PC-3 (cell line): ENCODE results near the gene SELPLG. TPM values are rescaled to one million over a fixed set of nuclear protein-coding genes. Genes with fewer than 3 reads are reported as not detected.

Experiments
- ATAC-seq: fragments of 200-7000 bp; cut with Tn5 transposase; 2 replicates; pipeline ENCODE4 v1.9.1; 2020; ENCODE audit warnings: mild to moderate bottlenecking, moderate library complexity
- BruUV-seq: library from RNA; stranded (reverse); fragments of 400-500 nt; replicated peaks from 2 replicates; lab custom pipeline; 2021; lab: Mats Ljungman, UMichigan
- CTCF ChIA-PET: fragments of 300-600 bp; sonication (Branson Sonifier 250); formaldehyde crosslinking; loops from one replicate; lab custom pipeline; 2022; ENCODE audit warnings: antibody characterized with exemption; lab: Charles Lee
- POLR2A ChIA-PET: fragments of 300-600 bp; sonication (Branson Sonifier 250); formaldehyde crosslinking; loops from one replicate; lab custom pipeline; 2022; ENCODE audit warnings: antibody characterized with exemption; ENCODE audit not compliant: unreplicated experiment; lab: Charles Lee
- DNase-seq: peaks from one replicate; pipeline ENCODE4 v3.0.0-alpha.2; 2015
- H2AFZ ChIP-seq: fragments of 300-600 bp; sonication (generic); 2 replicates; pipeline ENCODE4 v1.6.0; 2016; ENCODE audit warnings: antibody characterized with exemption, low read length
- H3F3A ChIP-seq: fragments of 300-600 bp; sonication (generic); one replicate; pipeline ENCODE4 v1.6.0; 2017; ENCODE audit warnings: antibody characterized with exemption, low read length, control low read depth, mild to moderate bottlenecking; ENCODE audit not compliant: unreplicated experiment
- H3K27ac ChIP-seq: fragments of 300-600 bp; sonication (generic); 2 replicates; pipeline ENCODE4 v1.5.1; 2016; ENCODE audit warnings: mild to moderate bottlenecking, low read length
- H3K27me3 ChIP-seq: fragments of 300-600 bp; sonication (generic); 2 replicates; pipeline ENCODE4 v1.6.1; 2016; ENCODE audit warnings: low read length, mixed read lengths
- H3K36me3 ChIP-seq: fragments of 300-600 bp; sonication (generic); 2 replicates; pipeline ENCODE4 v1.6.1; 2016; ENCODE audit warnings: low read depth, mixed run types, low read length, mixed read lengths
- H3K4me1 ChIP-seq: fragments of 300-600 bp; sonication (generic); 2 replicates; pipeline ENCODE4 v1.5.1; 2016; ENCODE audit warnings: low read length; ENCODE audit not compliant: insufficient read depth
- H3K4me2 ChIP-seq: fragments of 300-600 bp; sonication (generic); 2 replicates; pipeline ENCODE4 v1.6.0; 2016; ENCODE audit warnings: low read length
- H3K4me3 ChIP-seq: fragments of 300-600 bp; sonication (generic); 2 replicates; pipeline ENCODE4 v1.5.1; 2016; ENCODE audit warnings: mild to moderate bottlenecking, low read length, mixed read lengths
- H3K79me2 ChIP-seq: fragments of 300-600 bp; sonication (generic); 2 replicates; pipeline ENCODE4 v1.6.1; 2017; ENCODE audit warnings: low read length, mixed read lengths
- H3K9ac ChIP-seq: fragments of 300-600 bp; sonication (generic); 2 replicates; pipeline ENCODE4 v1.6.0; 2016; ENCODE audit warnings: mild to moderate bottlenecking, low read length
- H3K9me2 ChIP-seq: fragments of 300-600 bp; sonication (generic); replicated peaks from 2 replicates; pipeline ENCODE4 v1.6.1; 2016; ENCODE audit warnings: mixed run types, low read length, mixed read lengths
- H3K9me3 ChIP-seq: fragments of 300-600 bp; sonication (generic); 2 replicates; pipeline ENCODE4 v1.6.1; 2016; ENCODE audit warnings: low read length, mixed read lengths
- H4K20me1 ChIP-seq: fragments of 300-600 bp; sonication (generic); 2 replicates; pipeline ENCODE4 v1.6.1; 2016; ENCODE audit warnings: low read length, mixed read lengths
- CTCF ChIP-seq: fragments of 300-600 bp; sonication (generic); conservative IDR thresholded peaks from 2 replicates; pipeline ENCODE4 v1.5.1; 2017; ENCODE audit warnings: antibody characterized with exemption, low read depth, mild to moderate bottlenecking, low read length
- EZH2 ChIP-seq: fragments of 300-600 bp; sonication (generic); IDR thresholded peaks from one replicate; pipeline ENCODE4 v1.6.1; 2017; ENCODE audit warnings: antibody characterized with exemption, mild to moderate bottlenecking, low read length; ENCODE audit not compliant: unreplicated experiment
- EZH2phosphoT487 ChIP-seq: fragments of 300-600 bp; sonication (generic); IDR thresholded peaks from 2 replicates; pipeline ENCODE4 v1.6.1; 2018; ENCODE audit warnings: mild to moderate bottlenecking, antibody characterized with exemption, low read length, borderline replicate concordance
- intact Hi-C: fragments of 100-400 bp; cut with micrococcal nuclease; formaldehyde crosslinking; loops from 2 replicates; pipeline ENCODE4 v1.9.0; 2023
- total RNA-seq: library from RNA; depleted of rRNA; stranded (reverse); fragments of >200 nt; gene quantifications from 2 replicates; pipeline ENCODE4 v1.2.3, GENCODE V29; 2014

Gene SELPLG
- total RNA-seq, 1 experiment from 2014 or later: 0.73 TPM

- no peaks in the 10 kb centered on the region for H3K9me3 ChIP-seq
- H3K4me1 ChIP-seq: no peaks in the 10 kb centered on the region
- POLR2A ChIA-PET: no interaction called here
- DNase-seq: no peak
- intact Hi-C loops: no loop called here
- H3K9ac ChIP-seq: no peak overlapping the region
- no peak overlapping the region for H2AFZ ChIP-seq
- no peaks in the 10 kb centered on the region for H3K27me3 ChIP-seq
- no peak overlapping the region for H3K4me2 ChIP-seq
- H3K4me3 ChIP-seq: no peak overlapping the region
- BruUV-seq: no TSS peak
- no peaks in the 10 kb centered on the region for H3K9me2 ChIP-seq
- H3K27ac ChIP-seq: no peak overlapping the region
- H3K79me2 ChIP-seq: no peaks in the 10 kb centered on the region
- ATAC-seq: no peak
- CTCF ChIA-PET: no interaction called here
- no peaks in the 10 kb centered on the region for H3F3A ChIP-seq
- H3K36me3 ChIP-seq: no peaks in the 10 kb centered on the region
- TF ChIP-seq EZH2: no peak
- no peak for TF ChIP-seq EZH2phosphoT487
- no peaks in the 10 kb centered on the region for H4K20me1 ChIP-seq
These were observed 27.8 kb downstream of the SELPLG start for GRCh38 chr12:108605690-108606406.

GRCh38 chr12:108605000-108605689 lies 28.5 kb downstream of the SELPLG start:
- ATAC-seq (no peak), DNase-seq (no peak)
- H3K9ac ChIP-seq: no peak overlapping the region
- H3K27me3 ChIP-seq: no peaks in the 10 kb centered on the region
- H3K4me2 ChIP-seq: no peak overlapping the region
- BruUV-seq: no TSS peak
- POLR2A ChIA-PET: no interaction called here
- no peaks in the 10 kb centered on the region for H4K20me1 ChIP-seq
- H3K9me3 ChIP-seq: no peaks in the 10 kb centered on the region
- CTCF ChIA-PET: no interaction called here
- H3K4me3 ChIP-seq: no peak overlapping the region
- H3K4me1 ChIP-seq: no peaks in the 10 kb centered on the region
- no peaks in the 10 kb centered on the region for H3K36me3 ChIP-seq
- TF ChIP-seq CTCF (no peak), EZH2phosphoT487 (no peak), EZH2 (no peak)
- intact Hi-C loops: no loop called here
- no peaks in the 10 kb centered on the region for H3K9me2 ChIP-seq
- no peak overlapping the region for H3K27ac ChIP-seq
- H3K79me2 ChIP-seq: no peaks in the 10 kb centered on the region
- no peaks in the 10 kb centered on the region for H3F3A ChIP-seq
- no peak overlapping the region for H2AFZ ChIP-seq

- Histone ChIP-seq H3K36me3 (no peaks in the 10 kb centered on the region), H3K4me3 (no peak overlapping the region), H3F3A (no peaks in the 10 kb centered on the region), H3K79me2 (no peaks in the 10 kb centered on the region), H3K9ac (no peak overlapping the region), H3K9me3 (no peaks in the 10 kb centered on the region), H3K4me2 (no peak overlapping the region), H2AFZ (no peak overlapping the region; the same call in 1 of the 2 replicates), H3K4me1 (no peaks in the 10 kb centered on the region), H3K27me3 (no peaks in the 10 kb centered on the region), H3K9me2 (no peaks in the 10 kb centered on the region), H4K20me1 (no peaks in the 10 kb centered on the region), H3K27ac (no peak overlapping the region)
- intact Hi-C loops: no loop called here
- peak; percentile 44 for ATAC-seq
- TF ChIP-seq EZH2 (no peak), CTCF (no peak), EZH2phosphoT487 (no peak)
- DNase-seq: no peak
- BruUV-seq: no TSS peak
- ChIA-PET POLR2A (no interaction called here), CTCF (interaction anchor here (0.7 kb wide), 1 partner anchor 13 kb away, joined by 5 read pairs; no protein-coding TSS in a partner anchor)
These were observed 29.3 kb downstream of the SELPLG start for GRCh38 chr12:108604208-108604941.
